Activated CD4-positive, alpha-beta T cell treated with anti-CD3 and anti-CD28 coated beads, Interleukin-2, Interleukin-4, amounts not matched to agents 100 ng/mL and 50 ng/mL, durations not matched to agents 16 hours and 8 hours (primary cell): ENCODE measurements around the gene AGFG2.
"Not testable (repeated sequence)": the region's sequence is repeated elsewhere in the genome, so short reads cannot be mapped to it uniquely, and the experiment has no call there.

ENCODE experiments used
- DNase-seq: peaks from one replicate; pipeline ENCODE4 v3.0.0-alpha.2; 2020; ENCODE audit warnings: low spot score

Gene AGFG2

GRCh38 chr7:100520138-100520537 is 18.9 kb upstream of the AGFG2 start:
- no peak for DNase-seq

- no peak for DNase-seq
Measured at GRCh38 chr7:100521076-100521475, 17.9 kb upstream of the AGFG2 start.

- DNase-seq, result not testable (repeated sequence)
Measured at GRCh38 chr7:100521909-100522593, 17.0 kb upstream of the AGFG2 start.

- not testable (repeated sequence) for DNase-seq
Measured at GRCh38 chr7:100523192-100523591, 15.8 kb upstream of the AGFG2 start.

GRCh38 chr7:100528108-100528866 is 10.7 kb upstream of the AGFG2 start:
- not testable (repeated sequence) for DNase-seq

- no peak for DNase-seq
Measured at GRCh38 chr7:100532165-100533022, 6.6 kb upstream of the AGFG2 start.

GRCh38 chr7:100535982-100536381 is 3.0 kb upstream of the AGFG2 start:
- DNase-seq, result not testable (repeated sequence)

GRCh38 chr7:100536695-100537094 is 2.3 kb upstream of the AGFG2 start:
- DNase-seq, result not testable (repeated sequence)

- DNase-seq, result no peak
Measured at GRCh38 chr7:100538348-100538653, 702 bp upstream of the AGFG2 start.

- DNase-seq, result no peak
Measured at GRCh38 chr7:100539436-100540006, 518 bp downstream of the AGFG2 start.

GRCh38 chr7:100540073-100540723 is 1.2 kb downstream of the AGFG2 start:
- no peak for DNase-seq

- DNase-seq, result not testable (repeated sequence)
Measured at GRCh38 chr7:100541309-100541708, 2.3 kb downstream of the AGFG2 start.

GRCh38 chr7:100543586-100543985 is 4.6 kb downstream of the AGFG2 start:
- no peak for DNase-seq

- no peak for DNase-seq
Measured at GRCh38 chr7:100544386-100544785, 5.4 kb downstream of the AGFG2 start.

GRCh38 chr7:100544967-100545359 is 6.0 kb downstream of the AGFG2 start:
- DNase-seq, result no peak

- peak; percentile 88 for DNase-seq
Measured at GRCh38 chr7:100545360-100546128, 6.5 kb downstream of the AGFG2 start.

- DNase-seq, result peak; percentile 63
Measured at GRCh38 chr7:100546129-100546925, 7.3 kb downstream of the AGFG2 start.

GRCh38 chr7:100546926-100547800 is 8.2 kb downstream of the AGFG2 start:
- no peak for DNase-seq

- no peak for DNase-seq
Measured at GRCh38 chr7:100547872-100548271, 8.9 kb downstream of the AGFG2 start.
